Measurements from ENCODE around the gene WFDC1.

WFDC1 gene

DNA sequence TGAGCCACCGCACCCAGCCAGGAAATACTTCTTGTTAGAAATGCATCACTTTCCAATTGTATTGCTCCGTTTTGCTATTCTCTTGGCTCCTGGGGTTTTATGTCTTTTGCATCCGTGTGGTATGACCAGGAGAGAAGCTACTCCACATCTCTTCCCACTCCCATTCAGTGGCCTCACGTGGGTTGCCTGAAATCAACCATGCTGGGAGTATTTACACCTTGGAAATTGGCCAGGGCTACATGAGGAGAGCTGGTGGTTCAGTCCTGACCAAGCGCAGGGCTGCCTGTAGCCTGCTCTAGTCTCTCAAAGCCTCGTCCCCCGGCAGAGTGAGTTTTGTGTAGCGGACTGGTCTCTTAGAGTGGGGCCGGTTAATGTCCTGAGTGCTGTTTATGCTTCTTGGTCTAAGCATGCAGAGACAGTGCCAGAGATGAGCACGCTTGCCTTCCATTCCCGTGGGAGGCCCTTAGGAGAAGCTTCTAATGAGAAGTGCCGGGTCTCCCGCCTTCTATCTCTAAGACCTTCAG is 3.8 kb downstream of the WFDC1 start:
- no peak overlapping the region for H3K27ac ChIP-seq (replicated peaks)
- TF ChIP-seq, protein P1, sequence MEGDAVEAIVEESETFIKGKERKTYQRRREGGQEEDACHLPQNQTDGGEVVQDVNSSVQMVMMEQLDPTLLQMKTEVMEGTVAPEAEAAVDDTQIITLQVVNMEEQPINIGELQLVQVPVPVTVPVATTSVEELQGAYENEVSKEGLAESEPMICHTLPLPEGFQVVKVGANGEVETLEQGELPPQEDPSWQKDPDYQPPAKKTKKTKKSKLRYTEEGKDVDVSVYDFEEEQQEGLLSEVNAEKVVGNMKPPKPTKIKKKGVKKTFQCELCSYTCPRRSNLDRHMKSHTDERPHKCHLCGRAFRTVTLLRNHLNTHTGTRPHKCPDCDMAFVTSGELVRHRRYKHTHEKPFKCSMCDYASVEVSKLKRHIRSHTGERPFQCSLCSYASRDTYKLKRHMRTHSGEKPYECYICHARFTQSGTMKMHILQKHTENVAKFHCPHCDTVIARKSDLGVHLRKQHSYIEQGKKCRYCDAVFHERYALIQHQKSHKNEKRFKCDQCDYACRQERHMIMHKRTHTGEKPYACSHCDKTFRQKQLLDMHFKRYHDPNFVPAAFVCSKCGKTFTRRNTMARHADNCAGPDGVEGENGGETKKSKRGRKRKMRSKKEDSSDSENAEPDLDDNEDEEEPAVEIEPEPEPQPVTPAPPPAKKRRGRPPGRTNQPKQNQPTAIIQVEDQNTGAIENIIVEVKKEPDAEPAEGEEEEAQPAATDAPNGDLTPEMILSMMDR (IDR thresholded peaks at IDR 0.05; ENCODE audit: insufficient read depth, low read length) = no peak
- TF ChIP-seq GABPA (IDR thresholded peaks at IDR 0.05; ENCODE audit: low read depth) (no peak), SPI1 (IDR thresholded peaks at IDR 0.05; ENCODE audit: borderline replicate concordance, low read depth) (no peak), POLR2AphosphoS5 (IDR thresholded peaks at IDR 0.05; ENCODE audit: low read depth) (no peak)
- TF ChIP-seq, protein P2, sequence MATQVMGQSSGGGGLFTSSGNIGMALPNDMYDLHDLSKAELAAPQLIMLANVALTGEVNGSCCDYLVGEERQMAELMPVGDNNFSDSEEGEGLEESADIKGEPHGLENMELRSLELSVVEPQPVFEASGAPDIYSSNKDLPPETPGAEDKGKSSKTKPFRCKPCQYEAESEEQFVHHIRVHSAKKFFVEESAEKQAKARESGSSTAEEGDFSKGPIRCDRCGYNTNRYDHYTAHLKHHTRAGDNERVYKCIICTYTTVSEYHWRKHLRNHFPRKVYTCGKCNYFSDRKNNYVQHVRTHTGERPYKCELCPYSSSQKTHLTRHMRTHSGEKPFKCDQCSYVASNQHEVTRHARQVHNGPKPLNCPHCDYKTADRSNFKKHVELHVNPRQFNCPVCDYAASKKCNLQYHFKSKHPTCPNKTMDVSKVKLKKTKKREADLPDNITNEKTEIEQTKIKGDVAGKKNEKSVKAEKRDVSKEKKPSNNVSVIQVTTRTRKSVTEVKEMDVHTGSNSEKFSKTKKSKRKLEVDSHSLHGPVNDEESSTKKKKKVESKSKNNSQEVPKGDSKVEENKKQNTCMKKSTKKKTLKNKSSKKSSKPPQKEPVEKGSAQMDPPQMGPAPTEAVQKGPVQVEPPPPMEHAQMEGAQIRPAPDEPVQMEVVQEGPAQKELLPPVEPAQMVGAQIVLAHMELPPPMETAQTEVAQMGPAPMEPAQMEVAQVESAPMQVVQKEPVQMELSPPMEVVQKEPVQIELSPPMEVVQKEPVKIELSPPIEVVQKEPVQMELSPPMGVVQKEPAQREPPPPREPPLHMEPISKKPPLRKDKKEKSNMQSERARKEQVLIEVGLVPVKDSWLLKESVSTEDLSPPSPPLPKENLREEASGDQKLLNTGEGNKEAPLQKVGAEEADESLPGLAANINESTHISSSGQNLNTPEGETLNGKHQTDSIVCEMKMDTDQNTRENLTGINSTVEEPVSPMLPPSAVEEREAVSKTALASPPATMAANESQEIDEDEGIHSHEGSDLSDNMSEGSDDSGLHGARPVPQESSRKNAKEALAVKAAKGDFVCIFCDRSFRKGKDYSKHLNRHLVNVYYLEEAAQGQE (IDR thresholded peaks at IDR 0.05; ENCODE audit: insufficient replicate concordance, low read depth) = no peak
- H3K27me3 ChIP-seq (ENCODE audit: insufficient read depth, poor library complexity, severe bottlenecking) = peaks cover 25% of the 10 kb centered on the region

DNA sequence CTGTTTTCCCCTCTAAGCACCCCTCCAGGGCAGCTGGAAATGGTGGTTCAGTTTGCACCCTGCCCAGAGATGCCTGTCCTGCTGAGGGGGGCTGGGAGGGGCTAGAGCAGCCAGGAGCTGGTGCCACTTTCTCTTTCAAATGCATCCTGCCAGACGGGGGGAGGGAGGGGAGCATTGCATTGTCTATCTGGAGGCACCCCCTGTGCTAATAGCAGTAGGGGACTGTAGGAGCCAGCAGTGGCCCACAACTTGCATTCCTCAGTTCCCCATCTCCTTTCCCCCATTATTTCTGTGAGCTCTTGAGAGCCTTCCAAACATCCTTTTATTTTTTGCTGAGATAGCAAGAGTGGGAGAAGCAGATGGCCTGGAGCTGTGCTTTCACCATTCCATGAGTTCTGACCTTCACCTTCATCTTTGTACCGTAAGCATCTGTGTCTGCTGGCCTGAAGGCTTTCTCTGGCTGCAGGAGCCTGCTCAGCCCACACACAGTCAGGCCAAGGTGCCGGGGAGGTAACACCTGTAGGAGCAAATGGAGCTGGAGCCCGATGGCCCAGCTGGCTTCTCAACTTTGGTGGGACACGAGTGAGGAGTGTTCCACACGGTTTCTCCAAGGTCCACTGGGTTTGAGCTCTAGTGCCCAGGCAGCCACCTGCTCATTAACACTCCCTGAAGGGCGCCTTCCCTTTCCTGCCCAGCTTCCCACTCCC is 5.2 kb downstream of the WFDC1 start:
- Histone ChIP-seq H3K27ac (replicated peaks) (no peak overlapping the region), H3K4me3 (replicated peaks; ENCODE audit: insufficient read depth, low read length) (no peak overlapping the region), H3K27me3 (ENCODE audit: insufficient read depth, poor library complexity, severe bottlenecking) (peaks cover 17% of the 10 kb centered on the region)
- DNase-seq (ENCODE audit: low read depth in 1 of 2, low spot score in 1 of 2) = no peak
- TF ChIP-seq, protein P2 (IDR thresholded peaks at IDR 0.05; ENCODE audit: insufficient replicate concordance, low read depth) = no peak
- TF ChIP-seq GABPA (IDR thresholded peaks at IDR 0.05; ENCODE audit: low read depth) (no peak), SPI1 (IDR thresholded peaks at IDR 0.05; ENCODE audit: borderline replicate concordance, low read depth) (no peak), POLR2AphosphoS5 (IDR thresholded peaks at IDR 0.05; ENCODE audit: low read depth) (no peak)
- TF ChIP-seq, protein P1 (IDR thresholded peaks at IDR 0.05; ENCODE audit: insufficient read depth, low read length) = no peak

More for the DNA sequence above, 3.8 kb downstream of the WFDC1 start:
- H3K4me3 ChIP-seq (replicated peaks; ENCODE audit: insufficient read depth, low read length) = no peak overlapping the region
- no peak for DNase-seq (ENCODE audit: low read depth in 1 of 2, low spot score in 1 of 2)

DNA sequence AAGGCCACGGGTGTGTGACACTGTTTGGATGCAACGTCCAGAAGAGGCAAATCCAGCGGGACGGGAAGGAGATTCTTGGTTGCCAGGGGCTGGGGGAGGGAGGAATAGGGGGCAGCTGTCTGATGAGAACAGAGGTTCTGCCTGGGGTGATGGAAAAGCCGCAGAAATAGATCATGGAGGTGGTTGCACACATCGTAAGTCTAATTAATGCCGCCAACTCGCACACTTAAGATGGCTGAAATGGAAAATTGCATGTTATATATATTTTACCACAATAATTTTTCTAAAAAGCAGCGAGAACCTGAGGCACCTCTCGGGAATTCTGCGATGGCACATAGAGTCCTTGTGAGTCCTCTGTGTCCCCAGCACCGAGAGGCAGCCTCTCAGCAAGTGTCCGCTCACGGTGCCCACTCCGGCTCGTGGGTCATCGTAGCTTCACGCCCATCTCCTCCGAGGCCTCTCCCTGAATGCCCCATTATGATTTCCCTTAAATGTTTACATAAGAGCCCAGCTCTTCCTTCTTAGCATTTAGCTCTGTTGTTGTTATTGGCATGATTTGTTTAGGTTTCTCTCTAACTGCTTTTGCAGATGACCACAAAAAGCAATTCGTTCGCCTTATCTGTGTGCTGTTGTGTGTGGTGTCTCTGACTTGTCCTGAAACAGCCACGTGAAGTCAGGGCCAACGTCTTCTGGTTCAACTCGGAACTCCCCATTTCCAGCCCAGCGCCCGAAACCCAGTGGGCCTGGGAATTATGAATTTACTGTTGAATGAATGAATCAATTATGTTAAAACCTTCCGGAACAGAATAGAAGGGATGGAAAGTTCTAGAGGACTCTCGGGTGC is 7.7 kb downstream of the WFDC1 start:
- no peak for DNase-seq (ENCODE audit: low read depth in 1 of 2, low spot score in 1 of 2)
- Histone ChIP-seq H3K27me3 (ENCODE audit: insufficient read depth, poor library complexity, severe bottlenecking) (no peaks in the 10 kb centered on the region), H3K27ac (replicated peaks) (no peak overlapping the region), H3K4me3 (replicated peaks; ENCODE audit: insufficient read depth, low read length) (no peak overlapping the region)
- TF ChIP-seq, protein P2 (IDR thresholded peaks at IDR 0.05; ENCODE audit: insufficient replicate concordance, low read depth) = no peak
- TF ChIP-seq SPI1 (IDR thresholded peaks at IDR 0.05; ENCODE audit: borderline replicate concordance, low read depth) (no peak), POLR2AphosphoS5 (IDR thresholded peaks at IDR 0.05; ENCODE audit: low read depth) (no peak), GABPA (IDR thresholded peaks at IDR 0.05; ENCODE audit: low read depth) (no peak)
- TF ChIP-seq, protein P1 (IDR thresholded peaks at IDR 0.05; ENCODE audit: insufficient read depth, low read length) = no peak

Measured in HL-60 (cell line).